ENCODE results near the gene NEURL1.

- TF ChIP-seq CTCF (IDR thresholded peaks at IDR 0.05) (no peak), POLR2A (IDR thresholded peaks at IDR 0.05) (no peak), POLR2AphosphoS5 (IDR thresholded peaks at IDR 0.05) (no peak)
Measured at GRCh38 chr10:103547391-103547946, 54.0 kb downstream of the NEURL1 start.

Data from stomach (tissue), 4 donors.